Thoracic aorta (tissue), 2 donors: ENCODE data around the gene TM4SF18. TPM values are rescaled to one million over a fixed set of nuclear protein-coding genes. Genes with fewer than 3 reads are reported as not detected.

Experiments
- ATAC-seq: fragments of 150-250 bp; one replicate; pipeline ENCODE4 v1.8.0; 2017; ENCODE audit warnings: low read depth; ENCODE audit not compliant: insufficient number of reproducible peaks, low FRiP score
- DNase-seq: peaks from one replicate; pipeline ENCODE4 v3.0.0-alpha.2; 2020; ENCODE audit warnings: low spot score
- H3K27ac ChIP-seq, 2 donors: fragments of 200-600 bp; sonication (generic); 1 replicate in 1 of 2; 2 replicates in 1 of 2; pipeline ENCODE4 v1.5.1; 2016; ENCODE audit warnings: mild to moderate bottlenecking in 2 of 2, moderate library complexity in 2 of 2
- H3K27me3 ChIP-seq: fragments of 200-600 bp; sonication (generic); replicated peaks from 2 replicates; pipeline ENCODE4 v1.6.0; 2016; ENCODE audit warnings: mild to moderate bottlenecking; ENCODE audit not compliant: insufficient read depth
- H3K36me3 ChIP-seq: fragments of 200-600 bp; sonication (generic); one replicate; pipeline ENCODE4 v1.5.1; 2016
- H3K4me1 ChIP-seq, 2 donors: fragments of 200-600 bp; sonication (generic); 1 replicate in 1 of 2; 2 replicates in 1 of 2; pipeline versions ENCODE4 v1.5.1 to v1.6.0; 2016; ENCODE audit warnings: low read depth in 2 of 2, mild to moderate bottlenecking in 1 of 2; ENCODE audit not compliant: control insufficient read depth in 1 of 2
- H3K4me3 ChIP-seq: fragments of 200-600 bp; sonication (generic); 2 replicates; pipeline ENCODE4 v1.5.1; 2016; ENCODE audit warnings: mild to moderate bottlenecking
- H3K9me3 ChIP-seq: fragments of 200-600 bp; sonication (generic); 2 replicates; pipeline ENCODE4 v1.5.1; 2016
- total RNA-seq, 2 donors: library from RNA; depleted of rRNA; stranded (reverse); fragments of >200 nt; gene quantifications; one replicate each; pipeline versions ENCODE4 v1.1.0 to v1.2.3, GENCODE V29; 2016
- TF ChIP-seq, protein P1 (sequence below): fragments of 200-600 bp; sonication (generic); IDR thresholded peaks from one replicate; pipeline ENCODE4 v1.5.1; 2019; ENCODE audit warnings: antibody characterized with exemption

Gene TM4SF18
- total RNA-seq, 2 donors from 2014 or later, result 1.9 to 4.9 TPM

DNA sequence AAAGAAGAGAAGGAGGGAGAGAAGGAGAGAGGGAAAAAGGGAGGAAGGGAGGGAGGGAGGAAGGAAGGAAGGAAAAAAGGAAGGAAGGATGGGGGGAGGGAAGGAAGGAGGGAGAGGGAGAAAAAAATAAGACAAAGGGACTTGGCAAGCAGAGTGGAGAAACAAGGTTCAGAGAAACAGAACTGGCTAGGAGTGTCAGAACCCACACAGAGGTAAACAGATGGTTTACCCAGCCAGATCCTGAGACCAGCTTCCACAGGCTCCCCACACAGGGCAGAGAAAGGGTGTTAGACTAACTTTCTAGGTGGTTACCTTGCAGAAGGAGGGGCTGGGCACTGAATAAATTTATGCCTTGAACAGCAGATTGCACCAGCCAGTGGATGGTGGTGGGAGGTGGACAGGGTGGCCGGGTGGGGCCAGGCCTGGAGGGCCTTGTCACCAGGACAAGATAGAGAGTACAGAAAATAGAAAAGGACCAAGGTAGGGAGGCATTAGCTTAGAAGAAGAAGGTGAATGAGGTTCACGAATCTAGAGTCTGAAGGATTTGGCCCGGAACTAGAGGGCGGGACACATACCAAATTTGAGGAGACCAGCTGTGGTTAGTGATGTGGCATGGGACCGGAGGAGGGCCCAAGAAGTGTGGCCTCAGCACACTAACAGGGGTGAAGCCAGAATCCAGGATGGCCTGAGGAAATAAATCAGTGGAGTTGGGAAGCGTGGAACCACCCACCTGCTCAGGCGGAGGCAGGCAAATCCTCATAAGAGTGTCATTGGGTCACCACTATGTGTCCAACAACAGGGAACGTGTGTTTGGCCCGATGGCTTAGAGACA lies 45.3 kb upstream of the TM4SF18 start:
- Histone ChIP-seq H3K4me3 (no peak overlapping the region), H3K27me3 (no peaks in the 10 kb centered on the region), H3K9me3 (no peaks in the 10 kb centered on the region), H3K27ac (peak overlapping the region; percentile 69 to 70), H3K4me1 (peaks cover 10 to 52% of the 10 kb centered on the region in 2 donors), H3K36me3 (no peaks in the 10 kb centered on the region)
- ATAC-seq (no peak), DNase-seq (no peak)
- TF ChIP-seq, protein P1, sequence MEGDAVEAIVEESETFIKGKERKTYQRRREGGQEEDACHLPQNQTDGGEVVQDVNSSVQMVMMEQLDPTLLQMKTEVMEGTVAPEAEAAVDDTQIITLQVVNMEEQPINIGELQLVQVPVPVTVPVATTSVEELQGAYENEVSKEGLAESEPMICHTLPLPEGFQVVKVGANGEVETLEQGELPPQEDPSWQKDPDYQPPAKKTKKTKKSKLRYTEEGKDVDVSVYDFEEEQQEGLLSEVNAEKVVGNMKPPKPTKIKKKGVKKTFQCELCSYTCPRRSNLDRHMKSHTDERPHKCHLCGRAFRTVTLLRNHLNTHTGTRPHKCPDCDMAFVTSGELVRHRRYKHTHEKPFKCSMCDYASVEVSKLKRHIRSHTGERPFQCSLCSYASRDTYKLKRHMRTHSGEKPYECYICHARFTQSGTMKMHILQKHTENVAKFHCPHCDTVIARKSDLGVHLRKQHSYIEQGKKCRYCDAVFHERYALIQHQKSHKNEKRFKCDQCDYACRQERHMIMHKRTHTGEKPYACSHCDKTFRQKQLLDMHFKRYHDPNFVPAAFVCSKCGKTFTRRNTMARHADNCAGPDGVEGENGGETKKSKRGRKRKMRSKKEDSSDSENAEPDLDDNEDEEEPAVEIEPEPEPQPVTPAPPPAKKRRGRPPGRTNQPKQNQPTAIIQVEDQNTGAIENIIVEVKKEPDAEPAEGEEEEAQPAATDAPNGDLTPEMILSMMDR, result no peak

DNA sequence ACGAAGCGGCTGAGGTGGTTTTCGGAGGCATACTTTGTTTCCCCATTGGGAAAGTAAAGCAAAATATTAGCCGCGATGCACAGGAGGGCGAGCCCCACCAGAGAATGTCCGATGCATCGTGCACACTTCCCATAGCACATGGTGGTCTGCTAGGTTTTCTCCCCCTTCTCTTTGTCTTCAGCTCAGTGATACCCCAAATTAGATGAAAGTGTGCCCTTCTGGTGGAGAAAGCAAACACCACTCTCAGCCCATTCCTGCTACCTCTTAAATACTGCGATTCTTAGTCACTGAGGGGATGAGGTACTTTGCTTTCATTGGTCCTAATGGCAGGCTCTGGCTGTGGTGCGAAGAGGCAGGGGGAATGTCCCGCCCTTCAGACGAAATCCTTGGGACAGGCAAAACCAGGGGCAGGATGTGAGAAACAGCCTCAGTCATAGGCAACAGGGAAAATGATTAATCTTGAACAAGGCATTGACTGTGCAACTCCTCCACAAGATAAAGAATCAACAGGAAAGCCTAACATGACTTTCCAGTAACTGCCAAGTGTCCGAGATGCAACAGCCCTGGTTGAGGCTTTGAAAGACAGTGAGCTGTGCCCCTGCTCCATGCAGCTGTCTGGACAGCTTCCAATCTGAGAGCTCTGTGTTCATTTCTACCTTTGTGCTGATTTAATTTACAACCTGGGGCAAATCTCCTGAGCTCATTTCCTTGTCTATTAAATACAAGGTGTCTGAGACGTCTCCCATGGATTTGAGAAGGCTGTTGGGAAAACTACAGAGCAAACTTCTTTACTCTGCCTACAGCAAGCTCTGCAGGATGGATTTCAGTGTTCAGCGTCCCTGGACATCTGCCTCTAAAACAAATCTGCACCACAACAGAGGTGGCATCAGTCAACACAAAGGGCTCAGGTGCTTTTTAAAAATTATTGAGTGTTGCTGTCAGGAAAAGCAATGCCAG lies 44.2 kb upstream of the TM4SF18 start, which contains the start of gene TM4SF1:
TSS of gene TM4SF1 (minus strand) at position 242 of the 957 bp plus-strand sequence. CDS start at position 140, 102 bp downstream.
- no peaks in the 10 kb centered on the region for H3K27me3 ChIP-seq
- H3K27ac ChIP-seq, result peak within 1 kb of the TSS; percentile 69 to 70
- H3K4me3 ChIP-seq, result peak within 1 kb of the TSS; percentile 71
- peak; percentile 82 for ATAC-seq
- H3K4me1 ChIP-seq, result peaks cover 11 to 55% of the 10 kb centered on the region in 2 donors
- no peaks in the 10 kb centered on the region for H3K9me3 ChIP-seq
- TF ChIP-seq, protein P1, result no peak
- peak; percentile 77 for DNase-seq
- no peaks in the 10 kb centered on the region for H3K36me3 ChIP-seq

DNA sequence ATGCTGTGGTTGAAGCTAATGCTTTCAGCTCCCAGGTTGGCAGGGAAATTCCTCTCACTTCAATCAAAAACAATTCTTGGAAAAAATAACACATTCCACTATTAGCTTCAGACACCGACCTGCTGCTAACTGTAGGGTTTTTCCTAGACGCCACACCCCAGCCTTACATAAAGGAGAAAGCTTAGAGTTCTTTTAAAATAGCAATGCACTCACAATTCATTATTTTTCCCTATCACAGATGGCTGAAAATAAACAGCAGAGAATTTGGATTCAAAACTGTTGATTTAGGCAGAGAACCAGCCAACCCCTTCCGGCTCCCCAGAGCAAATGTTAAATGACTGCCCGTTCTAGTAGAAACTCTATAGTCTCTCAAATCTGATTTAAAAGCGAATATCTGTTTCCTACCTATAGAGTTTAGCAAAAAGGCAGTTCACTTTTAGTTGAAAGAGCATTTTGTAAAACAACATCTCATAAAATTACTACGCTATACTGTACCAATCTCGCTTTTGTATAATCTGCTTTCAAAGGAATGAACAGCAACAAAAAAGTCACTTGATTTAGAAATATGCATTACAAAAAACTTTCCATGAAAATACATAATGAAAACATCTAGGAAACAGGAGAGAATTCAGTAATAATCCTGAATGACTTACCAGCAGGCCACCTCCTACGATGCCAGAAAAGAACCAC lies 43.4 kb upstream of the TM4SF18 start:
- Histone ChIP-seq H3K27ac (peak overlapping the region; percentile 61 to 70), H3K36me3 (no peaks in the 10 kb centered on the region), H3K4me3 (peak overlapping the region; percentile 71), H3K9me3 (no peaks in the 10 kb centered on the region), H3K4me1 (peaks cover 11 to 57% of the 10 kb centered on the region in 2 donors), H3K27me3 (no peaks in the 10 kb centered on the region)
- TF ChIP-seq, protein P1, result no peak
- no peak for ATAC-seq
- DNase-seq, result no peak

DNA sequence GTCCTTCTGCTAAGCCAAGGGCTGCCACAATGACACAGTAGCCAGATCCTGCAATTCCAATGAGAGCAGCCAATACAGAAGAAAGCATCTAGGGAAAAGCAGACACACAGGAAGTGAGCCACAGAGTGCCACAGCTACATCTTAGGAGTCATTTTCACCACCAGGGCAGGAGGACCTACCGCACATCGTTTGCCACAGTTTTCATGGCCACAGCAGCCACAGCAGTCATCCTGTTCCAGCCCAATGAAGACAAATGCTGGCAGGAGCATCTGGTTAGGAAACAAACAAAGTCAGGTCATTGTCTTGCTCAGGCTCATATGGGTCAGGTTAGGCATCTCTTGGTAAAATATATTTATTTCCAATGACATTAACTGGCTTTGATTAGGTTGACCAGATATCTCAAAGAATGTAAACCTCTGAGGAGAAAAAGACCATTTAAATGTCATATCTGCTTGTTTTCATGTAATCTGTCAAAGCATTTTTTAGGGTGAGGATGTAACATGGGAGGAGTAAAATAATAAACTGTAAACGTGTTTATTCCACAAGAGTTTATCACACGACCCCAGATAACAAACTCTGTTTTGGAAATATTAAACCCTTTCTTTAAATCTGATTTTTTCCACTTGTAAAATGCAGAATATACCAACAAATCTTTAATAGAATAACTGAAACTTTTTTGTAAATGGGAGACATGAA lies 42.2 kb upstream of the TM4SF18 start:
- DNase-seq, result no peak
- H3K9me3 ChIP-seq, result no peaks in the 10 kb centered on the region
- peak overlapping the region in 1 of 2 donors; percentile 70 for H3K27ac ChIP-seq
- TF ChIP-seq, protein P1, result no peak
- no peak for ATAC-seq
- H3K4me1 ChIP-seq, result peaks cover 17 to 63% of the 10 kb centered on the region in 2 donors
- H3K27me3 ChIP-seq, result no peaks in the 10 kb centered on the region
- peak overlapping the region; percentile 71 for H3K4me3 ChIP-seq
- H3K36me3 ChIP-seq, result no peaks in the 10 kb centered on the region
